GM19455 (cell line): ENCODE measurements around the gene POLR3F.
"Not testable (repeated sequence)": the region's sequence is repeated elsewhere in the genome, so short reads cannot be mapped to it uniquely, and the experiment has no call there.

ENCODE experiments used
- ATAC-seq: cut with Tn5 transposase; IDR thresholded peaks from one replicate; pipeline ENCODE4 v1.9.1; 2021; ENCODE audit not compliant: unreplicated experiment

POLR3F gene

GRCh38 chr20:18504479-18505060, 37.4 kb downstream of the POLR3F start:
- ATAC-seq = no peak

DNA sequence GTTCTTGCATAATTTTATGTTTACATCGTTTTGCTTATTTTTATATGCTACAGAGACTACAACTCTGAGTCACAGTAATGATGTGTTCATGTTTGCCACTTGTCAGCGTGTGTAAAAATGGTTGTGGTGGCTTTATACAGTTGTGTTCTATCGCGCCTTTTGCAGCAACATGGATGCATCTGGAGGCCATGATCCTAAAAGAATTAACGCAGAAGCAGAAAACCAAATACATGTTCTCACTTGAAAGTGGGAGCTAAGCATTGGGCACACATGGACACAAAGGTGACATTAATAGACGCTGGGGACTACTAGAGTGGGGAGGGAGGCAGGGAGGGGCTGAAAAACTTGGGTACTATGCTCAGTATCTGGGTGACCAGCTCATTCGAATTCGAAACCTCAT, 39.6 kb downstream of the POLR3F start:
- no peak for ATAC-seq

DNA sequence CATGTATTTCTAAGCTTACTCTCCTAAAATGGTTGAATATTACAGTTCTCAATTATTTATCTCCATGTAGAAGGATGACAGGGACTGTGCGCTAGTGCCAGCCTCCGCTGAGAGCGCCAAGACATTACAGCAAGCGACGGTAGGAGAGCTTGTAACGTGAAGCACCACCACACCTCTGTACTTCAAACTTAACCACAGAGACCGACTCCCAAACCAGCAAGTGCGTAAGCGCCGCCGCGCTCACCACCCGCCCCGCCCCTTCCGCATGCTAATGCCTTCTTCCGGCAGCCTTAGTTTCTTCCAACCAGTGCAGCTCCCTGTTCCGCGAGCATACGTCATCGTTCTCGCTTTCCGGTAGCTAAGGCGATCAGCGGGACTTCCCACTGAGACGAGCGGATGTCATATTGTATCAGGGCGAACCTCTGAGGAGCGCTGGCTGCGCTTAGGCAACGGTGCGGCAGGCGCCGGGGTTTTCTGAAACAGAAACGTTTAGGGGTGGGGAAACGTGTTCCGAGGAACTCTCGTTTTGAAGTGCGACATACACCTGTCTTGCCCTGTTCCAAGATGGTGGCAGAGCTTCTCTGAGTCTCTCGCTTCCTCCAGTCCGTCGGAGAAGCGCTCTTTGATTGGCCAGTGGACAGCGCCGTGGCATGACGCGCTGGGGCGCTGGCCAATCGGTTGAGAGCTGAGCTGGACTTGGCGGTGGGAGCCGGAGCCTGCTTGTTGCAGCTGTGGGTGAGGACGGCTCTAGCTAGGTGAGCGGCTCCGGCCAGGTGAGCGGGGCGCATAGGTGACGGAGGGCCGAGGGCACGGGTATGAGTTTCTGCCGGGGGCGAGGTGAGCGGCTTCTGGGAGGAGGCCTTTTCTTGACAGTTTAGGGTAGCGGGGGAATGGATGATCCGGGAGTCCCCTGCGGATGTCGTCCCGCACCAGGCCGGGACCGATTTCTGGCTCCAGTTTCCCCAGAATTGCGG, 40.3 kb downstream of the POLR3F start, which contains the start of gene SEC23B:
Gene SEC23B, plus strand, starts transcription at position 723 of the 974 bp plus-strand sequence. CDS start 2,896 bp downstream, outside the sequence.
- peak; percentile 93 for ATAC-seq

- ATAC-seq = no peak
Observed at GRCh38 chr20:18511571-18511970, 44.4 kb downstream of the POLR3F start.

- no peak for ATAC-seq
Observed at GRCh38 chr20:18513208-18513607, 46.0 kb downstream of the POLR3F start.

DNA sequence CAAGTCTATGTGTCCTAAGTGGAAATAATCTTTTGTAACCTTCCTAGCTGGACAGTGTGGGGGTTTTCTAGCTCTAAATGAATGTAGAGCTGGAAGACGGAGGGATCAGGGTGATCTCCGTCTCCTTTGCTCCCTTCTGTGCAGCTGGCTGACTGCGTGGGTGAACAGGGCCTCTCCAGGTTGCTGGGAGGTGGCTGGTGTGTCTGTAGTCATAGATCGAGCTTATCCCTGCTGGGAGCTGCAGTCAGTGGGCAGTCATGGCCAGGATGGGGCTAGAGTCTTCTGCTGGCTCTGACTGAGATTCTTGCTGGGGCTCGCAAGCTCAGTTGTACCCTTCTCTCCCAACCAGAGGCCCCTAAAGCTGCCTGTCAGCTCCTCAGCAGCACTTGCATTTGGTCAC, 46.9 kb downstream of the POLR3F start:
- ATAC-seq = no peak

DNA sequence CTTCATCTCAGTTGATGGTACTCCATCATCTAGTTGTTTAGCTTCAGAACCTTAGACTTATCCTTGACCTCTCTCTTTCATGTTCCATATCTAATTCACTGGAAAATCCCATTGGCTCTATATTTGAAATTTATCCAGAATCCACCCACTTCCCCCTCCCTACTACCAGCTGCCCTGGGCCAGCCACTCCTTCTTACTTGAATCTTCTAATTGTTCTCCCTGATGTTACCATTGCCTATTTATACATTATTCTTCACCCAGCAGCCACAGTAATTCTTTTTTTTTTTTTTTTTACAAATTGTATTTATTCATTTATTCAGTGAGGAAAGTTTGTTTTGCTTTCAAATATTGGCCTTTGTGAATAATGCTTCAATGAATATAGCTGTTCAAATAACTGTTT, 48.8 kb downstream of the POLR3F start:
- no peak for ATAC-seq

- ATAC-seq = not testable (repeated sequence)
Observed at GRCh38 chr20:18522066-18522465, 54.9 kb downstream of the POLR3F start.

GRCh38 chr20:18523066-18523465, 55.9 kb downstream of the POLR3F start:
- no peak for ATAC-seq

- ATAC-seq = no peak
Observed at GRCh38 chr20:18524646-18525045, 57.5 kb downstream of the POLR3F start.

- ATAC-seq = not testable (repeated sequence)
Observed at GRCh38 chr20:18526761-18527160, 59.6 kb downstream of the POLR3F start.

DNA sequence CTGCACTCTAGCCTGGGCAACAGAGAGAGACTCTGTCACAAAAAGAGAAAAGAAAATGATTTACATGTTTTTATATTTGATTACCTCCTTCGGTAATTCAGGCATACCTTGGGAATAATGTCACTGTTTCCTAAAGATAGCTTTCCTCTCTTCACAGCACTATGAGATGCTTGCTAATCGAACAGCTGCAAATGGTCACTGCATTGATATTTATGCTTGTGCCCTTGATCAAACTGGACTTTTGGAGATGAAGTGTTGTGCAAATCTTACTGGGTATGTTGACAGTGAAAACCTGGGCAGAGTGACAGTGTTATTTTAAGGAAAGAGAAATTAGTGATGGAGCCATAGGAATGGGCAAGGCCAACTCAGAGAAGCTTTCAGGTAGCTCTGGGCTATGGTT, 60.1 kb downstream of the POLR3F start:
- ATAC-seq = no peak

DNA sequence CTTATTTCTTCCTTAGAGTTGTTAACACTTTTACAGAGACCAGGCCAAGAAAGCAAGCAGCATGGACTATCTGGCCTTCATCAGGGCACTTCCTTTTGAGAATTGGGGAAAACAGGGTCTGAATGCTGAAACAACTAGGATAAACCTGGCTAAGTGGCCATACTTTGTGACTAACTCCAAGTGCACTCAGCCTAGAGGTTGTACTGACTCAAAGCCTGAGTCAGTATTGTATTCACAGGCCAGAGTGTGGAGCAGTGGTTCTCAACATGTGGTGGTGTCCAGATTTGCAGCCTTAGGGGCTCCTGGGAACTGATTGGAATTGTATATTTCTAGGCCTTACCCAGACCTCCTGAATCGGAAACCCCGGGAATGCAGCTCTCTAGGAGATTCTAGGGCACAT, 60.6 kb downstream of the POLR3F start:
- ATAC-seq = no peak

GRCh38 chr20:18529041-18529440, 61.9 kb downstream of the POLR3F start:
- no peak for ATAC-seq

DNA sequence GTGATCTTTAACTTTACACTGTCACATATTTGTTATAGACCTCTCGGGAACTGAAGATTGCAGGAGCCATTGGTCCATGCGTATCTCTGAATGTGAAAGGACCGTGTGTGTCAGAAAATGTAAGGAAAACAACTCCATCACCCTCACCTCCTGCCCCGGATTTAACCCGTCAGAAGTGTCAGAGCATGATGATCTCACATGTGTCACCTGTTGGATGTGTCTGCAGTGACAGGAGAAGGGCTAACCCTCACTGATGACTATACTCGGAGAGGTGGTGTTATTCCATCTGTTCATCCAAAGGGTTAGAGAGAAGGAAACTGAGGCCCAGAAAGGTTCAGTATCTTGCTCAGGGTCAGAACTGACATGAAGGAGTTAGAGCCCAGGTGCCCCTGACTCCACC, 65.4 kb downstream of the POLR3F start:
- no peak for ATAC-seq

- no peak for ATAC-seq
Observed at GRCh38 chr20:18533491-18533890, 66.3 kb downstream of the POLR3F start.

- no peak for ATAC-seq
Observed at GRCh38 chr20:18533978-18534644, 66.9 kb downstream of the POLR3F start.
